ENCODE results near the gene FREM3.

DNA sequence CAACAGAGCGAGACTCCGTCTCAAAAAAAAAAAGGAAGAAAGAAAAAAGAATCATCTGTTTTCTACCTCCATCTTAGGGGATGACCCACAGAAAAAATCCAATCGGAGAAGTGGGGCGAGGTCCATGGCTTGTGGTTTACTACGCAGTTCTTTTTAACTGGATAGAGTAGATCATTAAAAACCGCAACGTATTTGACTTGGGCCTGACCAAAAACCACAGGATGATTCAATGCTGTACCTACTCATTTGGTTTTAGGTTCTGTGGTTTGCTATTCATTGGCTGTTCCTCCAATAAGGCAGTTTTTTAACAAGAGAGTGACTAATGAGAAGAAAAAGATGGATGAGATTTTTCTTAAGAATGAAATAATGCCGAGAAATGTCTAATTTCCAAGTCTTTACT, 83.7 kb downstream of the FREM3 start:
- no peak for TF ChIP-seq POLR2A (IDR thresholded peaks at IDR 0.05)
- TF ChIP-seq, protein P1, sequence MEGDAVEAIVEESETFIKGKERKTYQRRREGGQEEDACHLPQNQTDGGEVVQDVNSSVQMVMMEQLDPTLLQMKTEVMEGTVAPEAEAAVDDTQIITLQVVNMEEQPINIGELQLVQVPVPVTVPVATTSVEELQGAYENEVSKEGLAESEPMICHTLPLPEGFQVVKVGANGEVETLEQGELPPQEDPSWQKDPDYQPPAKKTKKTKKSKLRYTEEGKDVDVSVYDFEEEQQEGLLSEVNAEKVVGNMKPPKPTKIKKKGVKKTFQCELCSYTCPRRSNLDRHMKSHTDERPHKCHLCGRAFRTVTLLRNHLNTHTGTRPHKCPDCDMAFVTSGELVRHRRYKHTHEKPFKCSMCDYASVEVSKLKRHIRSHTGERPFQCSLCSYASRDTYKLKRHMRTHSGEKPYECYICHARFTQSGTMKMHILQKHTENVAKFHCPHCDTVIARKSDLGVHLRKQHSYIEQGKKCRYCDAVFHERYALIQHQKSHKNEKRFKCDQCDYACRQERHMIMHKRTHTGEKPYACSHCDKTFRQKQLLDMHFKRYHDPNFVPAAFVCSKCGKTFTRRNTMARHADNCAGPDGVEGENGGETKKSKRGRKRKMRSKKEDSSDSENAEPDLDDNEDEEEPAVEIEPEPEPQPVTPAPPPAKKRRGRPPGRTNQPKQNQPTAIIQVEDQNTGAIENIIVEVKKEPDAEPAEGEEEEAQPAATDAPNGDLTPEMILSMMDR (IDR thresholded peaks at IDR 0.05): no peak

Data from lower leg skin (tissue), 3 donors.